Suppressor macrophage treated with lipopolysaccharide for 4 hours (primary cell): Measurements from ENCODE around the gene SPAAR.
"Not testable (repeated sequence)": the region's sequence is repeated elsewhere in the genome, so short reads cannot be mapped to it uniquely, and the experiment has no call there.

Source experiments
- DNase-seq: peaks from one replicate; pipeline ENCODE4 v3.0.0-alpha.2; 2020

SPAAR gene, protein sequence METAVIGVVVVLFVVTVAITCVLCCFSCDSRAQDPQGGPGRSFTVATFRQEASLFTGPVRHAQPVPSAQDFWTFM

GRCh38 chr9:35909274-35909673 is at the start of gene SPAAR:
TSS of gene SPAAR (plus strand) at chr9:35909490. CDS start at chr9:35910464, 974 bp downstream.
- no peak for DNase-seq

DNA sequence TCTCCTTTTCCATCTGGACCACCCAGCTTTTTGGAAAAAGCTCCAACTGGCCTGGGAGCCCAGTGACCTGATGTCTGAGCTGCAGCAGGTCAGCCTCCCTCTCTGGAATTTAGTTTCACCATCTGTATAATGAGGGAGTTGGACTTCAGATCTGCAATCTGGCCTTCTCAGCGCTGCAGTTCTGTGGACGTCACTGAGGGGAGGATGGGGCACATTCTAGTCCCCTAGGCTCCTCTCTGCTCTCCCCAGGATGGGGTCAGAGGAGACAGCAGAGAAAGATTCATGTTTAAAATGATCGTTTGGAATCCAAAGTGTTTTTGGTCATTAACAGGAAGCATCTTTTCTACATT is 49.3 kb upstream of the SPAAR start:
- DNase-seq: no peak

GRCh38 chr9:35861161-35861897 is 48.0 kb upstream of the SPAAR start:
- no peak for DNase-seq

- DNase-seq: no peak
Measured at GRCh38 chr9:35862328-35862727, 47.0 kb upstream of the SPAAR start.

GRCh38 chr9:35863583-35863982 is 45.7 kb upstream of the SPAAR start:
- no peak for DNase-seq

- no peak for DNase-seq
Measured at GRCh38 chr9:35864695-35865255, 44.5 kb upstream of the SPAAR start.

DNA sequence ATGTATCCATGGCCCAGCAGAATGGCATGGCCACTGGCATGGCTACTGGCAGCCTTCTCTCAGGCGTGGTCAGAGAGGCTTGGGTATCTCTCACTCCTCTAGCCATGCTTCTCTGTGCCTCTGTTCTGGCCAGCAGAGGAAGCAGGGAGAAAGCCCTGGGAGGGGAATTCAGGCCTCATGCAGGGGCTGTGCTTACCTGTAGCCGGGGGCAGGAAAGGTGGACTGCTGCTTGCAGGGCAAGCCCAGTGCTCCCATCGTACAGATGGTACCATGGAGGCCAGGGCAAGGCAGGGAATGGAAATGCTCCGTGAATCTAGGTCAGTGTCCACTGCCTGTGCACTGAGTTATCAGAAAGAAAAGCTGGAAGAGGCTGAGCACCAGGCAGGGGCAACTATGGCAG is 41.8 kb upstream of the SPAAR start:
- no peak for DNase-seq

DNA sequence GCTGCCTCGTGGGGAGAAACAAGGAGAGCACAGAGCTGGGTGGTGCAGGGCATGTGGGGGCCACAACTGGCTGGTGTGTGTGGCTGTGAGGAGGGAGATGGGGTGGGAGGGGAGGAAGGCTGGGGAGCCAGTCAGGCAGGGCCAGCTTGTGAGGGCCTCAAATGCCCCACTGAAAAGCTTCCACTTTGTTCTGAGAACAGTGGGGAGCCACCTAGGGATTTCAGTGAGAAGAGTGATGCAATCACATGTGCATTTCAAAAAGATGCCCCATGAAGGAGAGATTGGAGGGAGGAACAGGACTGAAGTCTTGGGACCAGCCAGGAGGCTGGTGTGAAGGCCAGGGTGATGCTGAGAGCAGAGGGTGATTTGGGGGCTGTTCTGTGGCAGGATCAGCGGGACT is 40.4 kb upstream of the SPAAR start:
- DNase-seq: no peak

DNA sequence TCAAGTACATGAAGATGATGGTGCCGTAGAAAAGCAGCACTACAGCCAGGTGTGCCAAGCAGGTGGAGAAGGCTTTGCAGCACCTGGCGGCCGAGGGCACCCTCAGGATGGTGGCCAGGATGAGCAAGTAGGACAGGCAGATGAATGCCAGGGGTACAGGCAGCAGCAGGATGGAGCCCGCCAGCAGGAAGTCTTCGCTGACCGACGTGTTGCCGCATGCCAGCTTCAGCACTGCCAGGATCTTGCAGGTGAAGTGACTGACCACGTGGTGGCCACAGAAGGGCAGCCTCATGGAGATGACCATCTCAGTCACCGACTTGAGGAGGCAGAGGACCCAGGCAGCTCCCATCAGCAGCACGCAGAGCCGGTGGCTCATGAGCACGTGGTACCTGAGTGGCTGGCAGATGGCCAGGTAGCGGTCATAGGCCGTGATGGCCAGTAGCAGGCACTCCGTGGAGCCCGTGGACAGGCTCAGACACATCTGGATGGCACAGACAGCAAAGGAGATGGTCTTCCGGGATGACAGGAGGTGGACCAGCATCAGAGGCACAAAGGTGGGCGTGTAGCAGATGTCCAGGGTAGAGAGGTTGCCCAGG is 39.6 kb upstream of the SPAAR start:
- DNase-seq: no peak

- DNase-seq: no peak
Measured at GRCh38 chr9:35870351-35870923, 38.9 kb upstream of the SPAAR start, which contains the start of gene OR13J1. TSS of gene OR13J1 (minus strand) at chr9:35870401. CDS start at chr9:35870401, 0 bp downstream.

DNA sequence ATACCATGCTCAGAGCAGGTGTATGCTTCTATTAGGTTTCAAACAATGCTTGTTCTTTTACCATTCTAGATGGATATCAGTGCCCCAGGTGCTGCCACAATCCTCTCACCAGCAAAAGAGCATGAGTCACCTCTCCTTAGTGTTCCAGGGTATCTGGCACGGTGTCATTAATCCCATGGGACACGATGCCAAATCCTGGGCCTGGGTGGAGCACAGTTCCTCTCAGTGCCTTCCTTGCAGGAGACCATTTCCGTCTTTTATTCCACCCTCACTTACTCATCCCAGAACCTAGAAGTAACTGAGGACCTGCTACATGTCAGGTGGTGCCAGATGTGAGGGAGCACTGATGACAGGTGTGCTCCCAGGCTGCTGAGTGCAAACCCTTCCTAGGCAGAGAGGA is 37.7 kb upstream of the SPAAR start:
- DNase-seq: no peak

- no peak for DNase-seq
Measured at GRCh38 chr9:35872505-35872904, 36.8 kb upstream of the SPAAR start.

DNA sequence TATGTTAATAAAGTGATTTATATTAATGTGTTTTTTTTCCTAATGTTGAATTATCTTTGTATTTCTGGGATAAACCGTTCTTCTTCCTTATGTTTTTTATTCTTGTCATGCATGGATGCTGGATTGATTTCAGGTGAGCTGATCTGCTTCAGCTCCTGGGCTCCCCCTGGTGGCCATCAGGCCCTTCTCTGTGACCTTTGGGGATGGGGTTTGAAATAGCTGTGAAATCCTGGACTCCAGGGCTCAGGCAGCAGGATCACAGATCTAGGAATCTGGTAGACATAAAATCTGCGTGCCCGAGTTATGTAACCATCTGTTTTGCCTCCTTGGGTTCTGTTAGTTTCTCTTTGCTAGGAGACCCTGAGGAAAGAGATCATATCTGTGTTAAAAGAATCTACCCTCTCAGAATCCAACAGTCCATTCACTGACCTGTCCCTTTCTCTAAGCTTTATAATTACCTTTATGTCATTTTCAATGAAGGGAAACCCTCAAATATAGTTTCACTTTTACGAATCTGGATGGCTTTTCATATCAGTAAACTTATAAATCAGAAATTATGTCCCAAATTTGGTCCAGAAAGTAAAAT is 26.9 kb upstream of the SPAAR start:
- peak; percentile 79 for DNase-seq

- DNase-seq: no peak
Measured at GRCh38 chr9:35882996-35883395, 26.3 kb upstream of the SPAAR start.

- DNase-seq: not testable (repeated sequence)
Measured at GRCh38 chr9:35884908-35885307, 24.4 kb upstream of the SPAAR start.

DNA sequence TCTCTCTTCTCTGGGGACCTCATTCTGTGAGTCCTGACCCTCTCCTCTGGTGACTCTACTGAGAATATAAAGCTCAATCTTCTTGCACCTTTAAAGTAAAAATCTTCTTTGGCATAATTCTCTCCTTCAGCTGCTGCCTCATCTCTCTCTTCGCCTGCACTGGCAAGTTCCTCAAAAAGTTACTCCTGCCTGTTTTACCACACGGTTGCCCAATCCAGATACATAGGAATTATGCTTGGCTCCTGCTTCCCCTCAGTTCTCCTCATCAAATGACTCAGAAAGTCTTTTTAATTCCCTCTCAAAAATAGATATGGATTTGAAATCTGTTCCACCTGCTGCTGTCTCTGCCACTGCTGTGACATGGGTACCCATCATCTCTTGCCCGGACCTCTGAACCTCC is 17.6 kb upstream of the SPAAR start:
- DNase-seq: peak; percentile 67

DNA sequence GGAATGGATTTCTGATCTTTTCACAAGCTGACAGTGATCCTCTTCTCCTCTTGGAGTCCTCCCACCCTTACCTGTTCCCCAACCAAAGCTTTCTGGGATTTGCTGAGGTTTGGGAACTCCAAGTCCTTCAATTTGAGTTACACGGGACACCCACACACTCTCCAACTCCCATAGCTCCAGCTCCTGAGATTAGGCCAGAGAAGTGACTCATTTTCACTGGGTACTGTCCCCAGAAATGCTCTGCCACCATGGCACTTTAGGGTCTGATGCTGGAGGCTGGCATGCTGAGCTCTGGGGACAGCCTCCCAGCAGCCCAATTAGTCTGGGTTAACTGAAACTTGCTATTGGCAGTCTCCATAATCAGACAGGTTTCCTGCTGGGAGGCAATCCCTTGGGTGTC is 17.2 kb upstream of the SPAAR start:
- peak; percentile 39 for DNase-seq

- no peak for DNase-seq
Measured at GRCh38 chr9:35896570-35896969, 12.7 kb upstream of the SPAAR start.

GRCh38 chr9:35897376-35898099 is 11.8 kb upstream of the SPAAR start:
- not testable (repeated sequence) for DNase-seq

- DNase-seq: no peak
Measured at GRCh38 chr9:35898337-35898736, 11.0 kb upstream of the SPAAR start.

- no peak for DNase-seq
Measured at GRCh38 chr9:35899021-35899420, 10.3 kb upstream of the SPAAR start.

DNA sequence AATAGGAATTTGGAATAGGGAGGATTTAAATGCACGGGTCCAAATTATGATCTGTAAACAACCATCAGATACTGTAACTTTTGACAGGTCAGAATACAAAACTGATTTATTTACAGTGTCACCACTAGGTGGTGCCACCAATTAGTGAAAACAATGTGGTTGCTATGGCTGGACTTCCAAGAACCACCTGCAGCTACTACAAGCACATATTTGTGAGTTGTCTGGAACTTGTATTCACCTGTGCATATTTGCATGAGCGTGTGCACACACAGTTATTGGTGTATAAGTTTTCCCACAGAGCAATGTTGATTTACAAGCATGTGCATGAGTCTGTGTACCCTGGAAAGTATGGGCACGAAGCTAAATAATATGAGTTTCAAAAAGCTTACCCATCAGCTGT is 6.2 kb upstream of the SPAAR start:
- DNase-seq: peak; percentile 67

DNA sequence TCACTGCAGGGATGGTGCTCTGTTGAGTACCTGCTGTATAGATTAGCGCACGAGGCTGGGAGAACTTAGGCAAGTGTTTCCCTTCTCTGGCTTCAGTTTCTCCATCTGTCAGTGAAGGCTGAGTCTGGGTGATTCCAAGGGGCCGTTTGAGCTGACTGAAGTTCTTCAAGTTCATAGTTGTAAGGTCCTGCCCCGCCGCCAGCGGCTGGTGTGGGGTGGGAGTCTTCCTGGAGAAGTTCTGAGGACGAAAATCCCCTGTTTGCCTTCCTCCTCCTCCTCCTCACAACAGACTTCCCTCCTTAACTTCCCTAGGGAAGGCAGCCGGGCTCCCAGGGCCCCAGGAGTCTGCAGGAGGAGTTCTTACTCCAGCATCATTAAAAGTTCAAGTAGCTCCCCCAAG is 5.0 kb upstream of the SPAAR start:
- no peak for DNase-seq
